ENCODE results near the gene PHACTR1.

PHACTR1 gene

GRCh38 chr6:12842658-12843057 lies 126.1 kb downstream of the PHACTR1 start:
- H3K4me3 ChIP-seq (replicated peaks; ENCODE audit: low read depth, low read length), result no peak overlapping the region
- DNase-seq (ENCODE audit: extremely low read depth, low read depth), result no peak
- TF ChIP-seq CTCF (IDR thresholded peaks at IDR 0.05; ENCODE audit: low read depth, low read length, missing control alignments), result no peak

- H3K4me3 ChIP-seq (replicated peaks; ENCODE audit: low read depth, low read length), result no peak overlapping the region
- DNase-seq (ENCODE audit: extremely low read depth, low read depth), result peak; percentile 10
- TF ChIP-seq CTCF (IDR thresholded peaks at IDR 0.05; ENCODE audit: low read depth, low read length, missing control alignments), result peak; percentile 73
These were observed 128.0 kb downstream of the PHACTR1 start for GRCh38 chr6:12844284-12845223.

- H3K4me3 ChIP-seq (replicated peaks; ENCODE audit: low read depth, low read length), result no peak overlapping the region
- no peak for TF ChIP-seq CTCF (IDR thresholded peaks at IDR 0.05; ENCODE audit: low read depth, low read length, missing control alignments)
- no peak for DNase-seq (ENCODE audit: extremely low read depth, low read depth)
These were observed 128.8 kb downstream of the PHACTR1 start for GRCh38 chr6:12845224-12846004.

- no peak for TF ChIP-seq CTCF (IDR thresholded peaks at IDR 0.05; ENCODE audit: low read depth, low read length, missing control alignments)
- no peak overlapping the region for H3K4me3 ChIP-seq (replicated peaks; ENCODE audit: low read depth, low read length)
- DNase-seq (ENCODE audit: extremely low read depth, low read depth), result no peak
These were observed 132.6 kb downstream of the PHACTR1 start for GRCh38 chr6:12848964-12849808.

- DNase-seq (ENCODE audit: extremely low read depth, low read depth), result no peak
- H3K4me3 ChIP-seq (replicated peaks; ENCODE audit: low read depth, low read length), result no peak overlapping the region
- TF ChIP-seq CTCF (IDR thresholded peaks at IDR 0.05; ENCODE audit: low read depth, low read length, missing control alignments), result no peak
These were observed 133.2 kb downstream of the PHACTR1 start for GRCh38 chr6:12849809-12850198.

GRCh38 chr6:12851123-12851695 lies 134.6 kb downstream of the PHACTR1 start:
- no peak for TF ChIP-seq CTCF (IDR thresholded peaks at IDR 0.05; ENCODE audit: low read depth, low read length, missing control alignments)
- H3K4me3 ChIP-seq (replicated peaks; ENCODE audit: low read depth, low read length), result no peak overlapping the region
- no peak for DNase-seq (ENCODE audit: extremely low read depth, low read depth)
